GM13976 (cell line): ENCODE data around the gene TMOD1.

Source experiments
- DNase-seq: peaks from one replicate; pipeline ENCODE4 v3.0.0; 2012; ENCODE audit warnings: low spot score
- in situ Hi-C: fragments of 300-500 bp; cut with MboI; formaldehyde crosslinking; loops from one replicate; pipeline ENCODE4 v1.12.0; 2022; ENCODE audit warnings: low sequenced_read_pairs, mixed read lengths, inconsistent platforms; ENCODE audit not compliant: unreplicated experiment
- TF ChIP-seq, protein P1 (sequence below): IDR thresholded peaks from 2 replicates; pipeline ENCODE4 v1.5.1; 2012; ENCODE audit warnings: borderline replicate concordance, mild to moderate bottlenecking; ENCODE audit not compliant: insufficient read depth; ENCODE audit errors: extremely low read depth, missing control alignments, control extremely low read depth

Gene TMOD1

GRCh38 chr9:97517331-97518089 lies 16.0 kb downstream of the TMOD1 start:
- DNase-seq: no peak
- TF ChIP-seq, protein P1, sequence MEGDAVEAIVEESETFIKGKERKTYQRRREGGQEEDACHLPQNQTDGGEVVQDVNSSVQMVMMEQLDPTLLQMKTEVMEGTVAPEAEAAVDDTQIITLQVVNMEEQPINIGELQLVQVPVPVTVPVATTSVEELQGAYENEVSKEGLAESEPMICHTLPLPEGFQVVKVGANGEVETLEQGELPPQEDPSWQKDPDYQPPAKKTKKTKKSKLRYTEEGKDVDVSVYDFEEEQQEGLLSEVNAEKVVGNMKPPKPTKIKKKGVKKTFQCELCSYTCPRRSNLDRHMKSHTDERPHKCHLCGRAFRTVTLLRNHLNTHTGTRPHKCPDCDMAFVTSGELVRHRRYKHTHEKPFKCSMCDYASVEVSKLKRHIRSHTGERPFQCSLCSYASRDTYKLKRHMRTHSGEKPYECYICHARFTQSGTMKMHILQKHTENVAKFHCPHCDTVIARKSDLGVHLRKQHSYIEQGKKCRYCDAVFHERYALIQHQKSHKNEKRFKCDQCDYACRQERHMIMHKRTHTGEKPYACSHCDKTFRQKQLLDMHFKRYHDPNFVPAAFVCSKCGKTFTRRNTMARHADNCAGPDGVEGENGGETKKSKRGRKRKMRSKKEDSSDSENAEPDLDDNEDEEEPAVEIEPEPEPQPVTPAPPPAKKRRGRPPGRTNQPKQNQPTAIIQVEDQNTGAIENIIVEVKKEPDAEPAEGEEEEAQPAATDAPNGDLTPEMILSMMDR: no peak
- in situ Hi-C loops: no loop called here

DNA sequence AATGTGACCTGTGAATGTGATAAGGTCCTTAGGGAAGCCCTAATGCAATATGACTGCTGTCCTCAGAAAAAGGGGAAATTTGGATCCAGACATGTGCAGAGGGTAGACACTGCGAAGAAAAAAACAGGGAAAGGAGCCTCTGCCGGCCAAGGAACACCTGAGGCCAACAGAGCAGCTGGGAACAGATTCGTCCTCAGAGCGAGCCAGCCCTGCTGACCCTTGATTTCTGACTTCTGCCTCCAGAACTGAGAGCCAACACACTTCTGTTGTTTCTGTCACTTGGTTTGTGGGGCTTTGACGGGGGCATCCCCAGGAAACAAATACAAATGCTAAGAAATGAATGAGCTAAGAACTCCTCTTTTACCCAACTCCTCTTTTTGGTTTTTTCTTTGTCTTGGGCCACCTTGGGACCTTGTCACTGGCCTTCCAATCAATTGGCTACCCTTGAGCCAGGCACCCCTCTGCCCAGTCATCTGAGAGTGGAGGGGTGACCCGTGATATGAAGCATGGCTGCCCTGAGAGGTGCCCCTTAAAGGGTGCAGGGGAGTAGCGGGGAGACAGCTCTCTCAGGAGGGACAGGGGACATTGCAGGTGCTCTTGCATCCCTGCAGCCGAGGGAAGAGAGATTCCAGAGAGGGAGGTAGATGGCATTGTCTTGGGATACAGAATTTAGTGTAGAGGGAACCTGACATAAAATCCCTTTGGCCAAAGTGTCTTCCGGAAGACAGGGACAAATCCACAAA lies 16.9 kb downstream of the TMOD1 start:
- DNase-seq: no peak
- TF ChIP-seq, protein P1: no peak

DNA sequence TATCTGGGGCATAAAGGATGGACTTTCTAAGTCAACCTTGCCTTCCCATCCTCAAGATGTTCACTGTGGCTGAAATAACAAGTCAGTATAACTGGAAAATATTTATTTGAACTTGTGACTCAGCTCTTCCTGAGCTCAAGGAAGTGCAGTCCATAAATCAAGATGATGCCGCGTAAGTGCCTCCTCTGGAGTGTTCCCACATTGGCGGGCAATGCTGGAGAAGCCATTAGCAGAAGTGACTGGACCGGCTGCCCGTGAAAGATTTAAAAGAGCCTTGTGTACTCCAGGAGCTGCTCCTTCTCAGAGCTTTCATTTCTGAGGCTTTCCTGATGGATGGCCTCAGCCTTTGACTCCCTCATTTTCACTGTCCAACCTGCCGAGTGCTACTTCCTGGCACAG lies 17.4 kb downstream of the TMOD1 start:
- in situ Hi-C loops: no loop called here
- TF ChIP-seq, protein P1: no peak
- DNase-seq: no peak

More for the DNA sequence above, 16.9 kb downstream of the TMOD1 start:
- in situ Hi-C loops: no loop called here

GRCh38 chr9:97519441-97519970 lies 18.0 kb downstream of the TMOD1 start:
- TF ChIP-seq, protein P1: no peak
- no peak for DNase-seq
- in situ Hi-C loops: no loop called here

GRCh38 chr9:97521576-97522333 lies 20.3 kb downstream of the TMOD1 start:
- DNase-seq: no peak
- TF ChIP-seq, protein P1: no peak
- in situ Hi-C loops: no loop called here

DNA sequence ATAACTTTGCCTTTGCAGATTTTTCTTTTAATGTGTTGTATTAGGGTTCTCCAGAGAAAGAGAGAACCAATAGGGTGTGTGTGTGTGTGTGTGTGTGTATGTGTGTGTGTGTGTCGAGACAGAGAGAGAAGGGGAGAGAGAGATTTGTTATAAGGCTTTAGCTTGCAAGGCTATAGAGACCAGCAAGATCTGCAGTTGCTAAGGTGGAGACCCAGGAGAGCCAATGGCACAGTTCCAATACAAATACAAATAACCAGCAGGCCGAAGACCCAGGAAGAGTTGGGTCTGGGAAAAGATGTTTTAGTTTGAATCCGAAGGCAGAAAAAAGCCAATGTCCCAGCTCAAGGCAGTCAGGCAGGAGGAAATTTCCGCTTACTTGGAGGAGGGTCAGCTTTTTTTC lies 23.0 kb downstream of the TMOD1 start:
- TF ChIP-seq, protein P1: no peak
- in situ Hi-C loops: no loop called here
- DNase-seq: no peak
